Ishikawa (cell line): Measurements from ENCODE around the gene CYP4F22.
A peak's percentile ranks its signal among the peaks of the same experiment; 100 is the strongest.

Experiments
- CEBPB ChIP-seq: IDR thresholded peaks from 2 replicates; pipeline ENCODE4 v1.6.1; 2012
- CREB1 ChIP-seq: IDR thresholded peaks from 2 replicates; pipeline ENCODE4 v1.6.1; 2012; ENCODE audit warnings: low read depth
- EGR1 ChIP-seq: IDR thresholded peaks from 2 replicates; pipeline ENCODE4 v1.6.1; 2012
- EP300 ChIP-seq: IDR thresholded peaks from 2 replicates; pipeline ENCODE4 v1.6.1; 2012; ENCODE audit warnings: borderline replicate concordance
- FOXM1 ChIP-seq: IDR thresholded peaks from 2 replicates; pipeline ENCODE4 v1.6.1; 2012; ENCODE audit warnings: low read depth, borderline replicate concordance
- MAX ChIP-seq: IDR thresholded peaks from 2 replicates; pipeline ENCODE4 v1.6.1; 2012
- NFIC ChIP-seq: IDR thresholded peaks from 2 replicates; pipeline ENCODE4 v1.6.1; 2012
- RAD21 ChIP-seq: IDR thresholded peaks from 2 replicates; pipeline ENCODE4 v1.6.1; 2012; ENCODE audit warnings: low read depth
- REST ChIP-seq: IDR thresholded peaks from 2 replicates; pipeline ENCODE4 v1.6.1; 2012; ENCODE audit warnings: low read depth, mild to moderate bottlenecking
- TAF1 ChIP-seq: IDR thresholded peaks from 2 replicates; pipeline ENCODE4 v1.6.1; 2012; ENCODE audit warnings: low read depth, mild to moderate bottlenecking
- TCF12 ChIP-seq: IDR thresholded peaks from 2 replicates; pipeline ENCODE4 v1.6.1; 2012; ENCODE audit warnings: low read depth
- TEAD4 ChIP-seq: IDR thresholded peaks from 2 replicates; pipeline ENCODE4 v1.6.1; 2012
- USF1 ChIP-seq: IDR thresholded peaks from 2 replicates; pipeline ENCODE4 v1.6.1; 2012
- YY1 ChIP-seq: IDR thresholded peaks from 2 replicates; pipeline ENCODE4 v1.6.1; 2012; ENCODE audit warnings: low read depth
- ZBTB7A ChIP-seq: IDR thresholded peaks from 2 replicates; pipeline ENCODE4 v1.6.1; 2012; ENCODE audit warnings: low read depth

CYP4F22 gene

DNA sequence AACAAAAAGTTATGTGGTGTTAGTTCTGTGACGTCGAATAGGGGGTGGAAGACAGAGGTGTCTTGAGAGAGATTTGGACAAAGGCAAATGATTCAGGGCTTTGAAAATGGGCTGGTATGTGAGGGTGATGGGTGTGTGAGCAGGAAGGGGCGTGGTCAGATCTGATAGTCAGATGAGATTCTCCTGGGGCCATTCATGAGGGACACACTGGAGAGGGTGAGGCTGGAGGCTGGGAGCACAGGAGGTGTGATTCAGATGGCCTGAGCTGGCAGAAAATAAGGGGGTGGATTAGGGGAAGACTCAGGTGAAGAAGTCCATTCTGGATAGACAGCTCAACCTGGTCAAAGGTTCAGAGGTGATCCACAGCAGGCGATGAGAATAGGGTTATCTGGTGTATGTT is 28.0 kb downstream of the CYP4F22 start:
- TF ChIP-seq EGR1 = no peak

DNA sequence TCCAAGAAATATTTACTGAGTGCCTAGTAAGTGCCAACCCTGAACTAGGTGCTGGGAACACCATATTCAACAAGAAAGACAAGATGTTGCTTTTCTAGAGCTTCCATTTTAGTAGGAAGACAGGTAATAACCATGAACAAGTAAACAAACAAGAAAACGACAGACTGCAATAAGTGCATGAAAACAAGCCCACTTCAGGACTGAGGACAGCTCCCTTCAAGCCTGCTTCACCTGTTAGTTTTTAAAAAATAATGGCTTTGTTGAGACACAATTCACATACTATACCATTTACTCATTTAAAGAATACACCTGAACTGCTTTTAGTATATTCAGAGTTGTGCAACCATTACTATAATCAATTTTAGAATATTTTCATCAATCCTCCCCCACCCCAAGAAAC is 30.4 kb downstream of the CYP4F22 start:
- TF ChIP-seq REST = peak; percentile 86
- TF ChIP-seq CREB1 = no peak
- TF ChIP-seq YY1 = no peak
- TF ChIP-seq EP300 = no peak
- TF ChIP-seq TAF1 = no peak
- no peak for TF ChIP-seq TEAD4
- TF ChIP-seq TCF12 = no peak

DNA sequence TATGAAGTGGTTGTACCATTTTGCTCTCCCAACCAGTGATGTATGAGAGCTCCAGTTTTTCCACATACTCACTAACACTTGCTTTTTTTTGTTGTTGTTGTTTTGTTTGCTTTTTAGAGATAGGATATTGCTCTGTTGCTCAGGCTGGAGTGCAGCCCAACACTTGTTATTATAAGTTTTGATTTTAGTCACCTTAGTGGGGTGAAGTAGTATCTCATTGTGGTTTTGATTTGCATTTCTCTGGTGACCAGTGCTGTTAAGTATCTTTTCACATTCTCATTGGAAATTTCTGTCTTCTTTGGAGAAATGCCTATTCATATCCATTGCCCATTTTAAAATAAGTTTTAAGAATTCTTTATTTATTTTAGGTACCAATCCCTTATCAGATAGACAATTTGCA is 31.3 kb downstream of the CYP4F22 start:
- TF ChIP-seq CEBPB (no peak), CREB1 (no peak), REST (no peak), RAD21 (no peak), EGR1 (no peak), NFIC (no peak), USF1 (no peak), TEAD4 (no peak), YY1 (no peak), MAX (no peak), EP300 (no peak), TCF12 (no peak)

- TF ChIP-seq EGR1 (no peak), EP300 (no peak), REST (no peak), USF1 (no peak), CREB1 (no peak), MAX (no peak), TAF1 (no peak), TEAD4 (no peak), FOXM1 (no peak), NFIC (no peak), CEBPB (no peak), RAD21 (no peak), YY1 (no peak), ZBTB7A (no peak), TCF12 (no peak)
These were observed 32.1 kb downstream of the CYP4F22 start for GRCh38 chr19:15540435-15540834.

DNA sequence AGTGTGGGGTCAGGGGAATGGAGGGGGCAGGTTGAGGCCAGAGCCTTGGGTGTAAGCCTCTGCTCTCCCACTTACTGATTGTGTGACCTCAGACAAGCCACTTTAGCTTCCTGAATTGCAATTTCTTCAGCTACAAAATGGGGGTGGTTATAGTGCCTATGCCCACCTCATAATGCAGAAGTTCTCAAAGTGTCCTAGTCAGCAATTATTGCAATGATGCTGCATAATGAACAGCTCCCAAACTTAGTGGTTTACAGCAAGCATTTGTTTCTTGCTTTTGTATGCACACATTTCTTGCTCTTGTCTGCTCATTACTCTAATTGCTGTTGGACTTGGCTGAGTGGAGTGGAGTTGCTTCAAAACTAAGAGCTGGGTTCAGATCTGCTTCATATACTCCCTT is 36.0 kb downstream of the CYP4F22 start:
- TF ChIP-seq FOXM1 (no peak), EGR1 (no peak), TAF1 (no peak), ZBTB7A (no peak)

GRCh38 chr19:15544970-15545369 is 36.6 kb downstream of the CYP4F22 start:
- TF ChIP-seq ZBTB7A = no peak
- TF ChIP-seq USF1 = peak; percentile 68
- no peak for TF ChIP-seq YY1
